Activated CD8-positive, alpha-beta T cell treated with anti-CD3 and anti-CD28 coated beads for 36 hours (primary cell): Measurements from ENCODE around the gene EWSR1. TPM values are rescaled to one million over a fixed set of nuclear protein-coding genes. Genes with fewer than 3 reads are reported as not detected.

Source experiments
- ATAC-seq: fragments of 200-7000 bp; cut with Tn5 transposase; one replicate; pipeline ENCODE4 v1.10.0; 2021; ENCODE audit warnings: mild to moderate bottlenecking, moderate library complexity
- CTCF ChIA-PET: fragments of 350-600 bp; sonication (Branson Sonifier 250); formaldehyde crosslinking; loops from one replicate; lab custom pipeline; 2021; ENCODE audit warnings: antibody characterized with exemption; lab: Charles Lee
- POLR2A ChIA-PET: fragments of 350-600 bp; sonication (Branson Sonifier 250); formaldehyde crosslinking; loops from one replicate; lab custom pipeline; 2021; ENCODE audit warnings: antibody characterized with exemption; lab: Charles Lee
- DNase-seq: peaks from one replicate; pipeline ENCODE4 v3.0.0-alpha.2; 2020
- H3K27ac Mint-ChIP-seq: one replicate; pipeline ENCODE4 v1.8.0; 2021; ENCODE audit warnings: mild to moderate bottlenecking, mixed read lengths
- H3K27me3 Mint-ChIP-seq: one replicate; pipeline ENCODE4 v1.8.0; 2021; ENCODE audit warnings: mixed read lengths
- H3K36me3 Mint-ChIP-seq: one replicate; pipeline ENCODE4 v1.8.0; 2021; ENCODE audit warnings: low read depth, mixed read lengths
- H3K4me1 Mint-ChIP-seq: one replicate; pipeline ENCODE4 v1.8.0; 2021; ENCODE audit warnings: low read depth, mixed read lengths
- H3K4me3 Mint-ChIP-seq: one replicate; pipeline ENCODE4 v1.8.0; 2021; ENCODE audit warnings: mild to moderate bottlenecking, moderate library complexity, mixed read lengths
- H3K9me3 Mint-ChIP-seq: one replicate; pipeline ENCODE4 v1.8.0; 2021; ENCODE audit warnings: mixed read lengths
- intact Hi-C: fragments of 100-400 bp; cut with micrococcal nuclease; formaldehyde crosslinking; loops from one replicate; pipeline ENCODE4 v1.10.0; 2022
- total RNA-seq, 2 experiments: library from RNA; stranded (reverse); gene quantifications; one replicate each; pipeline ENCODE4 v1.2.3, GENCODE V29; 2021
- TF ChIP-seq, protein P1 (sequence below): fragments of 200-600 bp; IDR thresholded peaks from one replicate; pipeline ENCODE4 v1.8.0; 2022; ENCODE audit warnings: antibody characterized with exemption, mild to moderate bottlenecking

EWSR1 gene
- total RNA-seq, 2 experiments from 2014 or later = 307 to 315 TPM

DNA sequence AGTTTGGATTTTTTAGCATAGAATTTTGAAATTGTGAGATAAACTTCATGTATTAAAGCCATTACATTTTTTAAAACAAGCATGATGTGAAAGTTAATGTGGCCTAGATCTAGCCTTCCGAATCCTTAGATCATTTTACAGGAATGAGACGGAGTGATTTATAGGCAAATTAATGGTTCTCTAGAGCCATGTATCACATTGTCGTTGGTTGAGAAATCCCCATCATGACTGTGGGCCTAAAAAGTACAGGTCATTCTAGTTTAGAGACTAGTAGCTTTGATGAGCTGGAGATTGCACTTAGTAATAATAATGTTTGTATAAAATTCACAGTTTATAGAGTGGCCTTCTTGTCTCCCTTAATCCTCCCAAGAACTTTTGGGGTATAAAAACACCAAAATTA, 7.1 kb downstream of the EWSR1 start:
- TF ChIP-seq, protein P1, sequence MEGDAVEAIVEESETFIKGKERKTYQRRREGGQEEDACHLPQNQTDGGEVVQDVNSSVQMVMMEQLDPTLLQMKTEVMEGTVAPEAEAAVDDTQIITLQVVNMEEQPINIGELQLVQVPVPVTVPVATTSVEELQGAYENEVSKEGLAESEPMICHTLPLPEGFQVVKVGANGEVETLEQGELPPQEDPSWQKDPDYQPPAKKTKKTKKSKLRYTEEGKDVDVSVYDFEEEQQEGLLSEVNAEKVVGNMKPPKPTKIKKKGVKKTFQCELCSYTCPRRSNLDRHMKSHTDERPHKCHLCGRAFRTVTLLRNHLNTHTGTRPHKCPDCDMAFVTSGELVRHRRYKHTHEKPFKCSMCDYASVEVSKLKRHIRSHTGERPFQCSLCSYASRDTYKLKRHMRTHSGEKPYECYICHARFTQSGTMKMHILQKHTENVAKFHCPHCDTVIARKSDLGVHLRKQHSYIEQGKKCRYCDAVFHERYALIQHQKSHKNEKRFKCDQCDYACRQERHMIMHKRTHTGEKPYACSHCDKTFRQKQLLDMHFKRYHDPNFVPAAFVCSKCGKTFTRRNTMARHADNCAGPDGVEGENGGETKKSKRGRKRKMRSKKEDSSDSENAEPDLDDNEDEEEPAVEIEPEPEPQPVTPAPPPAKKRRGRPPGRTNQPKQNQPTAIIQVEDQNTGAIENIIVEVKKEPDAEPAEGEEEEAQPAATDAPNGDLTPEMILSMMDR = no peak
- Mint-ChIP-seq H3K27ac (peak overlapping the region; percentile 61), H3K9me3 (no peaks in the 10 kb centered on the region), H3K27me3 (no peaks in the 10 kb centered on the region), H3K4me1 (peaks cover 76% of the 10 kb centered on the region), H3K36me3 (peaks cover 86% of the 10 kb centered on the region), H3K4me3 (no peak overlapping the region)
- intact Hi-C loops = no loop called here
- ChIA-PET POLR2A (interaction anchor here (1.1 to 2.3 kb wide), 2 partner anchors 10 to 28 kb away, joined by 3 to 8 read pairs; no protein-coding TSS in a partner anchor), CTCF (interaction anchor here (2.0 kb wide), 1 partner anchor 38 kb away, joined by 6 read pairs; no protein-coding TSS in a partner anchor)
- no peak for DNase-seq
- ATAC-seq = no peak

GRCh38 chr22:29275819-29276565, 7.9 kb downstream of the EWSR1 start:
- no peak overlapping the region for H3K4me3 Mint-ChIP-seq
- CTCF ChIA-PET = interaction anchor here (1.2 to 2.0 kb wide), 2 partner anchors 37 to 122 kb away, joined by 3 to 6 read pairs; no protein-coding TSS in a partner anchor
- peaks cover 83% of the 10 kb centered on the region for H3K36me3 Mint-ChIP-seq
- intact Hi-C loops = no loop called here
- TF ChIP-seq, protein P1 = no peak
- POLR2A ChIA-PET = interaction anchor here (0.6 to 2.4 kb wide), 12 partner anchors 7 to 44 kb away, joined by 3 to 14 read pairs (median 5); partner anchors contain the start of genes EWSR1 and GAS2L1
- no peaks in the 10 kb centered on the region for H3K27me3 Mint-ChIP-seq
- peak overlapping the region; percentile 67 for H3K27ac Mint-ChIP-seq
- no peaks in the 10 kb centered on the region for H3K9me3 Mint-ChIP-seq
- no peak for ATAC-seq
- peaks cover 68% of the 10 kb centered on the region for H3K4me1 Mint-ChIP-seq
- no peak for DNase-seq

DNA sequence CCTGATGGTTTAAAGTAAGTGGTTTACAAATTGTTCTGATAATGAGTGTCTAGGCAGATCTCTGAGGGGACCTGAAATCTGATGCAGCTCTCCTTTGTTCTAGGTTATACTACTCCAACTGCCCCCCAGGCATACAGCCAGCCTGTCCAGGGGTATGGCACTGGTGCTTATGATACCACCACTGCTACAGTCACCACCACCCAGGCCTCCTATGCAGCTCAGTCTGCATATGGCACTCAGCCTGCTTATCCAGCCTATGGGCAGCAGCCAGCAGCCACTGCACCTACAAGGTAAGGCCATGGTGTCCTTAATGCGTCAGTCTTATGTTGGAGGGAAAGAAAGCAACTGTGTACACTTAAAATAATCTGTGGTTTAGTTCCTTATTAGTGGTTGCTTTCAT, 9.9 kb downstream of the EWSR1 start:
- H3K9me3 Mint-ChIP-seq = no peaks in the 10 kb centered on the region
- ChIA-PET CTCF (interaction anchor here (0.7 to 1.6 kb wide), 2 partner anchors 10 to 28 kb away, joined by 3 to 4 read pairs; partner anchors contain the start of gene GAS2L1), POLR2A (interaction anchor here (0.7 to 2.8 kb wide), 8 partner anchors 8 to 36 kb away, joined by 3 to 14 read pairs (median 6); partner anchors contain the start of genes EWSR1 and GAS2L1)
- TF ChIP-seq, protein P1 = no peak
- peaks cover 53% of the 10 kb centered on the region for H3K4me1 Mint-ChIP-seq
- H3K36me3 Mint-ChIP-seq = peaks cover 83% of the 10 kb centered on the region
- H3K27me3 Mint-ChIP-seq = no peaks in the 10 kb centered on the region
- DNase-seq (no peak), ATAC-seq (no peak)
- peak overlapping the region; percentile 47 for H3K27ac Mint-ChIP-seq
- intact Hi-C loops = no loop called here
- H3K4me3 Mint-ChIP-seq = no peak overlapping the region

- peaks cover 71% of the 10 kb centered on the region for H3K36me3 Mint-ChIP-seq
These were observed 16.1 kb downstream of the EWSR1 start for GRCh38 chr22:29284196-29284595.

More at GRCh38 chr22:29284196-29284595, 16.1 kb downstream of the EWSR1 start:
- intact Hi-C loops = no loop called here
- peaks cover 19% of the 10 kb centered on the region for H3K4me1 Mint-ChIP-seq
- TF ChIP-seq, protein P1 = no peak
- ChIA-PET CTCF (interaction anchor here (1.2 kb wide), 1 partner anchor 12 kb away, joined by 3 read pairs; no protein-coding TSS in a partner anchor), POLR2A (interaction anchor here (1.2 to 8.3 kb wide), 3 partner anchors 10 to 20 kb away, joined by 3 to 51 read pairs (median 8); no protein-coding TSS in a partner anchor)
- no peak for ATAC-seq
- no peak overlapping the region for H3K27ac Mint-ChIP-seq
- no peaks in the 10 kb centered on the region for H3K9me3 Mint-ChIP-seq
- H3K27me3 Mint-ChIP-seq = no peaks in the 10 kb centered on the region
- no peak for DNase-seq
- no peak overlapping the region for H3K4me3 Mint-ChIP-seq
